ENCODE measurements around the gene ZNF728.

GRCh38 chr19:23002690-23003422, at the start of gene ZNF728:
- TF ChIP-seq POLR2A (IDR thresholded peaks at IDR 0.05) (no peak), CTCF (IDR thresholded peaks at IDR 0.05) (no peak)
